B cell (primary cell): ENCODE measurements around the gene MOB3B. TPM values are rescaled to one million over a fixed set of nuclear protein-coding genes. Genes with fewer than 3 reads are reported as not detected.

Experiments
- ATAC-seq: fragments of 200-7000 bp; cut with Tn5 transposase; one replicate; pipeline ENCODE4 v1.10.0; 2021; ENCODE audit warnings: low read depth, mild to moderate bottlenecking, moderate number of reproducible peaks, moderate library complexity
- CTCF ChIA-PET: fragments of 350-600 bp; sonication (Branson Sonifier 250); formaldehyde crosslinking; loops from one replicate; lab custom pipeline; 2021; ENCODE audit warnings: antibody characterized with exemption, inconsistent platforms; lab: Charles Lee
- POLR2A ChIA-PET: fragments of 350-600 bp; sonication (Branson Sonifier 250); formaldehyde crosslinking; loops from one replicate; lab custom pipeline; 2021; ENCODE audit warnings: antibody characterized with exemption; lab: Charles Lee
- DNase-seq: peaks from one replicate; pipeline ENCODE4 v3.0.0; 2013
- H2AFZ ChIP-seq: 2 replicates; pipeline ENCODE4 v1.6.1; 2012; ENCODE audit warnings: mild to moderate bottlenecking, low read depth, low read length; ENCODE audit not compliant: insufficient read depth, poor library complexity, severe bottlenecking
- H3K27ac ChIP-seq, 2 donors: 1 replicate in 1 of 2; 2 replicates in 1 of 2; pipeline ENCODE4 v1.5.1; 2012 to 2013; ENCODE audit warnings: low read length in 2 of 2, mild to moderate bottlenecking in 2 of 2, moderate library complexity in 1 of 2
- H3K27me3 ChIP-seq, 4 experiments: fragments of 200-600 bp in 1 of 4; sonication (generic) in 1 of 4; replicated peaks in 1 of 4; 1 replicate in 2 of 4; 2 replicates in 2 of 4; pipeline versions ENCODE4 v1.6.1 to v1.7.0; 2013 to 2016; ENCODE audit warnings: low read length in 3 of 4, mild to moderate bottlenecking in 2 of 4, mixed read lengths in 1 of 4, moderate library complexity in 1 of 4; ENCODE audit not compliant: insufficient read depth in 4 of 4, control insufficient read depth in 3 of 4; ENCODE audit errors: control extremely low read depth in 1 of 4
- H3K36me3 ChIP-seq, 2 experiments: replicated peaks in 1 of 2; 1 replicate in 1 of 2; 2 replicates in 1 of 2; pipeline versions ENCODE4 v1.6.1 to v1.7.1; 2013; ENCODE audit warnings: low read length in 1 of 2; ENCODE audit not compliant: insufficient read depth in 2 of 2, control insufficient read depth in 1 of 2; ENCODE audit errors: control extremely low read depth in 1 of 2, extremely low read depth in 1 of 2
- H3K4me1 ChIP-seq, 2 donors: fragments of 200-600 bp in 1 of 2; sonication (generic) in 1 of 2; 1 replicate in 1 of 2; 2 replicates in 1 of 2; pipeline versions ENCODE4 v1.5.1 to v1.6.1; 2013 to 2017; ENCODE audit warnings: low read length in 2 of 2; ENCODE audit not compliant: control insufficient read depth in 2 of 2, insufficient read depth in 2 of 2
- H3K4me2 ChIP-seq: replicated peaks from 2 replicates; pipeline ENCODE3; 2012; ENCODE audit warnings: mild to moderate bottlenecking, low read depth, low read length; ENCODE audit not compliant: poor library complexity, severe bottlenecking
- H3K4me3 ChIP-seq, 5 experiments: fragments of 200-600 bp in 1 of 5; sonication (generic) in 1 of 5; 1 replicate in 3 of 5; 2 replicates in 2 of 5; pipeline versions ENCODE4 v1.5.1 to v1.7.0; 2011 to 2016; ENCODE audit warnings: low read length in 4 of 5, mild to moderate bottlenecking in 4 of 5, low read depth in 2 of 5, control low read depth in 1 of 5, moderate library complexity in 1 of 5; ENCODE audit not compliant: insufficient read depth in 1 of 5; ENCODE audit errors: control extremely low read depth in 1 of 5, extremely low read depth in 1 of 5
- H3K79me2 ChIP-seq: fragments of 200-600 bp; sonication (generic); one replicate; pipeline ENCODE4 v1.6.0; 2016; ENCODE audit warnings: low read length; ENCODE audit not compliant: control insufficient read depth, insufficient read depth
- H3K9ac ChIP-seq: fragments of 200-600 bp; sonication (generic); 2 replicates; pipeline ENCODE4 v1.6.1; 2017; ENCODE audit warnings: mild to moderate bottlenecking, low read length, moderate library complexity
- H3K9me3 ChIP-seq, 3 donors: one replicate each; pipeline versions ENCODE4 v1.6.1 to v1.7.1; 2013; ENCODE audit warnings: low read length in 2 of 3; ENCODE audit not compliant: control insufficient read depth in 2 of 3, insufficient read depth in 1 of 3; ENCODE audit errors: control extremely low read depth in 1 of 3
- H4K20me1 ChIP-seq: 2 replicates; pipeline ENCODE4 v1.6.0; 2012; ENCODE audit warnings: mild to moderate bottlenecking, low read length; ENCODE audit not compliant: insufficient read depth, control insufficient read depth, poor library complexity, severe bottlenecking
- H3K27ac Mint-ChIP-seq: one replicate; pipeline ENCODE4 v1.8.0; 2021; ENCODE audit warnings: mixed read lengths
- H3K27me3 Mint-ChIP-seq: one replicate; pipeline ENCODE4 v1.8.0; 2021; ENCODE audit warnings: mixed read lengths
- H3K4me1 Mint-ChIP-seq: one replicate; pipeline ENCODE4 v1.8.0; 2021; ENCODE audit warnings: mixed read lengths
- H3K4me3 Mint-ChIP-seq: one replicate; pipeline ENCODE4 v1.8.0; 2021; ENCODE audit warnings: mixed read lengths
- H3K9me3 Mint-ChIP-seq: one replicate; pipeline ENCODE4 v1.8.0; 2022; ENCODE audit warnings: mixed read lengths; ENCODE audit not compliant: insufficient read depth
- EZH2 ChIP-seq: IDR thresholded peaks from 2 replicates; pipeline ENCODE4 v1.6.1; 2012; ENCODE audit warnings: borderline replicate concordance, low read depth, mild to moderate bottlenecking, moderate library complexity, low read length; ENCODE audit not compliant: insufficient read depth, poor library complexity, severe bottlenecking
- WGBS: methylation state at CpG from one replicate; pipeline ENCODE4 v1.1.5; 2013; ENCODE audit warnings: missing lambda C conversion rate; ENCODE audit not compliant: insufficient coverage; 5-methylcytosine and 5-hydroxymethylcytosine counted together
- intact Hi-C: fragments of 100-400 bp; cut with micrococcal nuclease; formaldehyde crosslinking; loops from one replicate; pipeline ENCODE4 v1.10.0; 2022
- polyA plus RNA-seq: library from polyadenylated mRNA; depleted of rRNA; stranded (reverse); fragments of >200 nt; gene quantifications from 2 replicates; pipeline ENCODE4 v1.2.3, GENCODE V29; 2012
- total RNA-seq, 2 donors: library from RNA; stranded (reverse); fragments of 120-200 nt in 1 of 2; gene quantifications; 1 replicate in 1 of 2; 2 replicates in 1 of 2; pipeline versions ENCODE4 v1.2.3 to v1.2.4, GENCODE V29; 2013 to 2022
- TF ChIP-seq, protein P1 (sequence below): fragments of 200-600 bp; IDR thresholded peaks from one replicate; pipeline ENCODE4 v1.8.0; 2022; ENCODE audit warnings: antibody characterized with exemption, mild to moderate bottlenecking

Gene MOB3B
- total and polyA plus RNA-seq, 2 donors (not counting 1 experiment from before 2014, with no cell fraction given) = 7.3 to 7.9 TPM

- Histone ChIP-seq H3K79me2 (peaks cover 88% of the 10 kb centered on the region), H2AFZ (no peak overlapping the region), H3K27ac (no peak overlapping the region), H3K9me3 (no peaks in the 10 kb centered on the region), H3K4me2 (no peak overlapping the region), H3K9ac (no peak overlapping the region), H3K36me3 (peaks cover 2 to 6% of the 10 kb centered on the region in 2 experiments), H4K20me1 (peaks cover 6% of the 10 kb centered on the region), H3K4me3 (no peak overlapping the region), H3K4me1 (peaks cover 27 to 33% of the 10 kb centered on the region in 2 donors), H3K27me3 (no peaks in the 10 kb centered on the region)
- WGBS = 100% methylated on average over 1 of the region's 2 CpGs
- Mint-ChIP-seq H3K4me3 (no peak overlapping the region), H3K9me3 (no peaks in the 10 kb centered on the region), H3K4me1 (peaks cover 55% of the 10 kb centered on the region), H3K27ac (no peak overlapping the region), H3K27me3 (no peaks in the 10 kb centered on the region)
- DNase-seq (no peak), ATAC-seq (no peak)
- ChIA-PET CTCF (interaction anchor here (0.7 kb wide), 1 partner anchor 11 kb away, joined by 5 read pairs; no protein-coding TSS in a partner anchor), POLR2A (interaction anchor here (0.7 kb wide), 1 partner anchor 16 kb away, joined by 12 read pairs; no protein-coding TSS in a partner anchor)
- intact Hi-C loops = no loop called here
- TF ChIP-seq, protein P1, sequence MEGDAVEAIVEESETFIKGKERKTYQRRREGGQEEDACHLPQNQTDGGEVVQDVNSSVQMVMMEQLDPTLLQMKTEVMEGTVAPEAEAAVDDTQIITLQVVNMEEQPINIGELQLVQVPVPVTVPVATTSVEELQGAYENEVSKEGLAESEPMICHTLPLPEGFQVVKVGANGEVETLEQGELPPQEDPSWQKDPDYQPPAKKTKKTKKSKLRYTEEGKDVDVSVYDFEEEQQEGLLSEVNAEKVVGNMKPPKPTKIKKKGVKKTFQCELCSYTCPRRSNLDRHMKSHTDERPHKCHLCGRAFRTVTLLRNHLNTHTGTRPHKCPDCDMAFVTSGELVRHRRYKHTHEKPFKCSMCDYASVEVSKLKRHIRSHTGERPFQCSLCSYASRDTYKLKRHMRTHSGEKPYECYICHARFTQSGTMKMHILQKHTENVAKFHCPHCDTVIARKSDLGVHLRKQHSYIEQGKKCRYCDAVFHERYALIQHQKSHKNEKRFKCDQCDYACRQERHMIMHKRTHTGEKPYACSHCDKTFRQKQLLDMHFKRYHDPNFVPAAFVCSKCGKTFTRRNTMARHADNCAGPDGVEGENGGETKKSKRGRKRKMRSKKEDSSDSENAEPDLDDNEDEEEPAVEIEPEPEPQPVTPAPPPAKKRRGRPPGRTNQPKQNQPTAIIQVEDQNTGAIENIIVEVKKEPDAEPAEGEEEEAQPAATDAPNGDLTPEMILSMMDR = no peak
- no peak for TF ChIP-seq EZH2
Observed at GRCh38 chr9:27402626-27403025, 127.0 kb downstream of the MOB3B start.

- H3K4me3 Mint-ChIP-seq = no peak overlapping the region
- H3K9me3 Mint-ChIP-seq = no peaks in the 10 kb centered on the region
- ChIA-PET CTCF (interaction anchor here (1.6 kb wide), 1 partner anchor 22 kb away, joined by 3 read pairs; no protein-coding TSS in a partner anchor), POLR2A (no interaction called here)
- Histone ChIP-seq H3K27ac (no peak overlapping the region), H3K79me2 (peaks cover 87% of the 10 kb centered on the region), H3K27me3 (no peaks in the 10 kb centered on the region), H2AFZ (no peak overlapping the region), H3K4me3 (no peak overlapping the region), H3K4me1 (peaks cover 27 to 36% of the 10 kb centered on the region in 2 donors), H4K20me1 (peaks cover 6% of the 10 kb centered on the region), H3K4me2 (no peak overlapping the region), H3K9me3 (peaks cover 0 to 2% (median 0%) of the 10 kb centered on the region in 3 donors), H3K9ac (no peak overlapping the region), H3K36me3 (peaks cover 2 to 3% of the 10 kb centered on the region in 2 experiments)
- intact Hi-C loops = no loop called here
- DNase-seq = no peak
- ATAC-seq = no peak
- peaks cover 55% of the 10 kb centered on the region for H3K4me1 Mint-ChIP-seq
- no peak for TF ChIP-seq EZH2
- TF ChIP-seq, protein P1 = no peak
- 96% methylated on average over 2 of the region's 3 CpGs for WGBS
- no peaks in the 10 kb centered on the region for H3K27me3 Mint-ChIP-seq
- peak overlapping the region; percentile 34 for H3K27ac Mint-ChIP-seq
Observed at GRCh38 chr9:27400334-27400880, 129.2 kb downstream of the MOB3B start.
